HepG2 (cell line): ENCODE results near the gene MCC.

ENCODE experiments used
- BRCA1 ChIP-seq: sonication (generic); formaldehyde crosslinking; IDR thresholded peaks from 2 replicates; pipeline ENCODE4 v1.4.0; 2020; ENCODE audit warnings: missing genetic modification reagents
- EEA1 ChIP-seq: sonication (generic); formaldehyde crosslinking; IDR thresholded peaks from 2 replicates; pipeline ENCODE4 v1.5.1; 2020; ENCODE audit warnings: mild to moderate bottlenecking, missing genetic modification reagents, borderline replicate concordance
- GPBP1L1 ChIP-seq: sonication (generic); formaldehyde crosslinking; IDR thresholded peaks from 2 replicates; pipeline ENCODE4 v1.5.0; 2020; ENCODE audit warnings: mild to moderate bottlenecking, missing genetic modification reagents
- NFE2L1 ChIP-seq: sonication (generic); formaldehyde crosslinking; IDR thresholded peaks from 2 replicates; pipeline ENCODE4 v1.4.0; 2020; ENCODE audit warnings: missing genetic modification reagents, mild to moderate bottlenecking, borderline replicate concordance
- PTBP1 ChIP-seq: fragments of 200-400 bp; formaldehyde crosslinking; IDR thresholded peaks from 2 replicates; pipeline ENCODE4 v1.6.1; 2018; ENCODE audit warnings: low read length, low read depth; ENCODE audit not compliant: poor library complexity, severe bottlenecking
- STAT5B ChIP-seq: sonication (generic); formaldehyde crosslinking; IDR thresholded peaks from 2 replicates; pipeline ENCODE4 v1.4.0; 2020; ENCODE audit warnings: missing genetic modification reagents
- SUZ12 ChIP-seq: fragments of 150-350 bp; IDR thresholded peaks from 2 replicates; pipeline ENCODE4 v1.6.1; 2014; ENCODE audit warnings: low read depth, low read length
- TAF1 ChIP-seq: sonication (generic); formaldehyde crosslinking; IDR thresholded peaks from 2 replicates; pipeline ENCODE4 v1.4.0; 2020; ENCODE audit warnings: missing genetic modification reagents
- ZC3H13 ChIP-seq: sonication (generic); formaldehyde crosslinking; IDR thresholded peaks from 2 replicates; pipeline ENCODE4 v1.8.1; 2023; ENCODE audit warnings: mild to moderate bottlenecking, missing genetic modification reagents, moderate library complexity
- ZNF362 ChIP-seq: sonication (generic); formaldehyde crosslinking; IDR thresholded peaks from 2 replicates; pipeline ENCODE4 v1.4.0; 2020; ENCODE audit warnings: missing genetic modification reagents, mild to moderate bottlenecking, borderline replicate concordance
- ZNF513 ChIP-seq: sonication (generic); formaldehyde crosslinking; conservative IDR thresholded peaks from 2 replicates; pipeline ENCODE4 v1.5.0; 2020; ENCODE audit warnings: missing genetic modification reagents
- ZNF777 ChIP-seq: sonication (generic); formaldehyde crosslinking; IDR thresholded peaks from 2 replicates; pipeline ENCODE4 v1.4.0; 2020; ENCODE audit warnings: missing genetic modification reagents
- ZSCAN30 ChIP-seq: sonication (generic); formaldehyde crosslinking; IDR thresholded peaks from 2 replicates; pipeline ENCODE4 v1.5.0; 2020; ENCODE audit warnings: mild to moderate bottlenecking, missing genetic modification reagents
- TF ChIP-seq, protein P1 (sequence below): sonication (generic); formaldehyde crosslinking; IDR thresholded peaks from 2 replicates; pipeline ENCODE4 v1.4.0; 2020; ENCODE audit warnings: missing genetic modification reagents

DNA sequence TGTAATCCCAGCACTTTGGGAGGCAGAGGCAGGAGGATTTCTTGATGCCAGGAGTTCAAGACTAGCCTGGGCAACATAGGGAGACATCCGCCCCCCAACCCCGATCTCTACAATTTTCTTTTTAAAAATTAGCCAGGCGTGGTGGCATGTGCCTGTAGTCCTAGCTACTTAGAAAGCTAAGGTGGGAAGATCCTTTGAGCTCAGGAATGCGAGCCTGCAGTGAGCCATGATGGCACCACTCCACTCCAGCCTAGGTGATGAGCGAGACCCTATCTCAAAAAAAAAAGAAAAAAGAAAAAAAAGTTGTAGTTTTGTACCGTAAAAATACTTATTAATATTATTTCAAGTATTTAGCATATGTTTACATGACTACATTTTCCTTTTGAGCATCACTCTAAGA is 82.7 kb downstream of the MCC start:
- TF ChIP-seq ZC3H13 (CRISPR knock-in tag) = no peak
- TF ChIP-seq STAT5B (CRISPR knock-in tag) = no peak
- TF ChIP-seq ZNF513 (CRISPR knock-in tag) = no peak
- no peak for TF ChIP-seq BRCA1 (CRISPR knock-in tag)
- TF ChIP-seq TAF1 (CRISPR knock-in tag) = no peak
- no peak for TF ChIP-seq NFE2L1 (CRISPR knock-in tag)
- no peak for TF ChIP-seq PTBP1
- no peak for TF ChIP-seq ZNF362 (CRISPR knock-in tag)
- TF ChIP-seq, protein P1, sequence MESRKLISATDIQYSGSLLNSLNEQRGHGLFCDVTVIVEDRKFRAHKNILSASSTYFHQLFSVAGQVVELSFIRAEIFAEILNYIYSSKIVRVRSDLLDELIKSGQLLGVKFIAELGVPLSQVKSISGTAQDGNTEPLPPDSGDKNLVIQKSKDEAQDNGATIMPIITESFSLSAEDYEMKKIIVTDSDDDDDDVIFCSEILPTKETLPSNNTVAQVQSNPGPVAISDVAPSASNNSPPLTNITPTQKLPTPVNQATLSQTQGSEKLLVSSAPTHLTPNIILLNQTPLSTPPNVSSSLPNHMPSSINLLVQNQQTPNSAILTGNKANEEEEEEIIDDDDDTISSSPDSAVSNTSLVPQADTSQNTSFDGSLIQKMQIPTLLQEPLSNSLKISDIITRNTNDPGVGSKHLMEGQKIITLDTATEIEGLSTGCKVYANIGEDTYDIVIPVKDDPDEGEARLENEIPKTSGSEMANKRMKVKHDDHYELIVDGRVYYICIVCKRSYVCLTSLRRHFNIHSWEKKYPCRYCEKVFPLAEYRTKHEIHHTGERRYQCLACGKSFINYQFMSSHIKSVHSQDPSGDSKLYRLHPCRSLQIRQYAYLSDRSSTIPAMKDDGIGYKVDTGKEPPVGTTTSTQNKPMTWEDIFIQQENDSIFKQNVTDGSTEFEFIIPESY = no peak
- no peak for TF ChIP-seq EEA1 (CRISPR knock-in tag)
- no peak for TF ChIP-seq SUZ12
- TF ChIP-seq ZNF777 = no peak
- TF ChIP-seq ZSCAN30 (CRISPR knock-in tag) = no peak
- no peak for TF ChIP-seq GPBP1L1 (CRISPR knock-in tag)
